A549 (cell line): ENCODE results near the gene ATP8B4.

Experiments used
- BCL3 ChIP-seq: fragments of >200 bp; sonication (Bioruptor Twin); formaldehyde crosslinking; IDR thresholded peaks from 3 replicates; pipeline ENCODE4 v1.6.1; 2016
- CBX8 ChIP-seq: fragments of 200-600 bp; sonication (generic); IDR thresholded peaks from 2 replicates; pipeline ENCODE4 v1.6.1; 2016
- CEBPB ChIP-seq, 2 experiments: fragments of >200 bp in 1 of 2; sonication (Bioruptor Twin) in 1 of 2; formaldehyde crosslinking in 1 of 2; IDR thresholded peaks; 2 replicates each; pipeline ENCODE4 v1.6.1; 2012 to 2016
- CTCF ChIP-seq: fragments of >200 bp; sonication (Bioruptor Twin); formaldehyde crosslinking; IDR thresholded peaks from 3 replicates; pipeline ENCODE4 v1.5.1; 2016
- ESRRA ChIP-seq: fragments of 150-350 bp; IDR thresholded peaks from 2 replicates; pipeline ENCODE4 v1.6.1; 2014; ENCODE audit warnings: mild to moderate bottlenecking, low read length, borderline replicate concordance
- HDAC2 ChIP-seq: fragments of 200-600 bp; sonication (generic); IDR thresholded peaks from 2 replicates; pipeline ENCODE4 v1.6.1; 2016
- HOXA7 ChIP-seq: fragments of 250-450 bp; sonication (Bioruptor Pico); IDR thresholded peaks from 2 replicates; pipeline ENCODE4 v1.5.0; 2020; ENCODE audit warnings: mild to moderate bottlenecking, moderate library complexity
- MAFK ChIP-seq: fragments of 450-650 bp; IDR thresholded peaks from 2 replicates; pipeline ENCODE4 v1.6.1; 2014; ENCODE audit not compliant: partially characterized antibody
- PBX3 ChIP-seq: IDR thresholded peaks from 2 replicates; pipeline ENCODE4 v1.6.1; 2012
- POLR2A ChIP-seq: IDR thresholded peaks from 2 replicates; pipeline ENCODE4 v1.6.1; 2012; ENCODE audit warnings: mild to moderate bottlenecking, low read length
- RAD21 ChIP-seq, 2 experiments: fragments of >200 bp in 1 of 2; sonication (Bioruptor Twin) in 1 of 2; formaldehyde crosslinking in 1 of 2; IDR thresholded peaks in 1 of 2; conservative IDR thresholded peaks in 1 of 2; 2 replicates in 1 of 2; 3 replicates in 1 of 2; pipeline ENCODE4 v1.6.1; 2012 to 2018; ENCODE audit warnings: inconsistent platforms in 1 of 2
- REST ChIP-seq: fragments of 200-600 bp; sonication (generic); IDR thresholded peaks from 2 replicates; pipeline ENCODE4 v1.6.1; 2016; ENCODE audit warnings: antibody characterized with exemption, mild to moderate bottlenecking, moderate library complexity
- RFX5 ChIP-seq: fragments of 450-650 bp; IDR thresholded peaks from 2 replicates; pipeline ENCODE4 v1.7.1; 2014; ENCODE audit warnings: antibody characterized with exemption, mild to moderate bottlenecking, moderate library complexity

- TF ChIP-seq POLR2A (no peak), CTCF (no peak), BCL3 (no peak), CEBPB (IDR thresholded peaks at IDR 0.05) (no peak), HOXA7 (CRISPR knock-in tag) (no peak), PBX3 (no peak), RFX5 (no peak), CBX8 (no peak), RAD21 (conservative IDR thresholded peaks at IDR 0.05 in 1 of 2, IDR thresholded peaks at IDR 0.05 in 1 of 2) (no peak), MAFK (no peak), REST (no peak), HDAC2 (no peak), ESRRA (no peak)
Measured at GRCh38 chr15:50144341-50145120, 25.5 kb upstream of the ATP8B4 start.
